OCI-LY7 (cell line): ENCODE measurements around the gene DAB2IP.

ENCODE experiments used
- CTCF ChIP-seq: fragments of 200-600 bp; sonication (generic); conservative IDR thresholded peaks from 2 replicates; pipeline ENCODE4 v1.5.1; 2014; ENCODE audit warnings: mild to moderate bottlenecking, antibody characterized with exemption, low read length, moderate library complexity, mixed read lengths
- EZH2phosphoT487 ChIP-seq: fragments of 200-600 bp; sonication (generic); IDR thresholded peaks from 2 replicates; pipeline ENCODE4 v1.6.1; 2018; ENCODE audit warnings: low read depth, borderline replicate concordance, mild to moderate bottlenecking, mixed run types, antibody characterized with exemption, low read length, moderate library complexity, mixed read lengths

GRCh38 chr9:121672986-121673385, 21.6 kb downstream of the DAB2IP start:
- TF ChIP-seq CTCF (no peak), EZH2phosphoT487 (no peak)
